ENCODE measurements around the gene GOLGA1. TPM values are rescaled to one million over a fixed set of nuclear protein-coding genes. Genes with fewer than 3 reads are reported as not detected.

Gene GOLGA1
- total and polyA plus RNA-seq, 9 of the 15 experiments (the other 6 are each of a cell fraction or from before 2014, with no cell fraction given) = 2.9 to 15.9 (median 8.5) TPM

GRCh38 chr9:124940894-124941678 is at the start of gene GOLGA1 (continued):
- TF ChIP-seq CCNT2 (IDR thresholded peaks at IDR 0.05; ENCODE audit: borderline replicate concordance, extremely low read depth, insufficient read length, low read depth, low read length) = peak; percentile 95
- TF ChIP-seq HIVEP1 (CRISPR knock-in tag; IDR thresholded peaks at IDR 0.05) = 0 out of 2 replicates have a peak, but pooled peaks have one; percentile 12
- TF ChIP-seq EP300 (IDR thresholded peaks at IDR 0.05; ENCODE audit: low read length) = peak; percentile 49; the same call in 1 of the 2 replicates
- no peak for TF ChIP-seq BCOR (IDR thresholded peaks at IDR 0.05)
- no peak for TF ChIP-seq CEBPG (CRISPR knock-in tag; IDR thresholded peaks at IDR 0.05)
- TF ChIP-seq CEBPG (tag; conservative IDR thresholded peaks at IDR 0.05 in 1 of 2, IDR thresholded peaks at IDR 0.05 in 1 of 2) = no peak
- no peak for TF ChIP-seq NCOA1 (IDR thresholded peaks at IDR 0.05; ENCODE audit: low read depth)
- no peak for TF ChIP-seq ZNF75A (CRISPR knock-in tag; IDR thresholded peaks at IDR 0.05)
- no peak for TF ChIP-seq HNRNPUL1 (IDR thresholded peaks at IDR 0.05; ENCODE audit: low read length)
- no peak for TF ChIP-seq CGGBP1 (CRISPR knock-in tag; IDR thresholded peaks at IDR 0.05)
- TF ChIP-seq E2F6 (IDR thresholded peaks at IDR 0.05; ENCODE audit: borderline replicate concordance in 1 of 2, extremely low read depth in 1 of 2, insufficient read depth in 1 of 2, insufficient read length in 1 of 2, low read depth in 1 of 2, low read length in 1 of 2, poor library complexity in 1 of 2, severe bottlenecking in 1 of 2) = peak; percentile 67 to 73
- TF ChIP-seq PHB2 (IDR thresholded peaks at IDR 0.05; ENCODE audit: low read depth) = no peak
- no peak for TF ChIP-seq ZNF561 (CRISPR knock-in tag; conservative IDR thresholded peaks at IDR 0.05)
- TF ChIP-seq ZNF398 (CRISPR knock-in tag; IDR thresholded peaks at IDR 0.05) = no peak
- TF ChIP-seq GABPB2 (CRISPR knock-in tag; conservative IDR thresholded peaks at IDR 0.05) = no peak
- TF ChIP-seq ZNF282 (CRISPR knock-in tag; IDR thresholded peaks at IDR 0.05) = peak; percentile 26; the same call in 1 of the 2 replicates
- peak; percentile 59; the same call in 1 of the 2 replicates for TF ChIP-seq PHB (CRISPR knock-in tag; IDR thresholded peaks at IDR 0.05)
- TF ChIP-seq ZNF124 (CRISPR knock-in tag; IDR thresholded peaks at IDR 0.05) = no peak
- TF ChIP-seq SMARCE1 (IDR thresholded peaks at IDR 0.05) = no peak
- TF ChIP-seq ZNF586 (CRISPR knock-in tag; conservative IDR thresholded peaks at IDR 0.05) = no peak
- TF ChIP-seq U2AF2 (optimal IDR thresholded peaks at IDR 0.05; ENCODE audit: low read depth, low read length) = no peak
- TF ChIP-seq PYGO2 (tag; IDR thresholded peaks at IDR 0.05) = no peak
- TF ChIP-seq ARID2 (IDR thresholded peaks at IDR 0.05) = no peak
- TF ChIP-seq CBX3 (IDR thresholded peaks at IDR 0.05; ENCODE audit: borderline replicate concordance in 1 of 2, low read length in 2 of 2) = no peak
